Activated CD8-positive, alpha-beta memory T cell treated with anti-CD3 and anti-CD28 coated beads, Interleukin-2, amount 50 U/mL, for 1 hour (primary cell): ENCODE data around the gene COPG2.

ENCODE experiments used
- DNase-seq: peaks from one replicate; pipeline ENCODE4 v3.0.0-alpha.2; 2020; ENCODE audit errors: extremely low read depth

Gene COPG2

GRCh38 chr7:130473876-130474275 lies 194.7 kb downstream of the COPG2 start:
- no peak for DNase-seq

- no peak for DNase-seq
These were observed 195.3 kb downstream of the COPG2 start for GRCh38 chr7:130473289-130473688.

- no peak for DNase-seq
These were observed 196.6 kb downstream of the COPG2 start for GRCh38 chr7:130471974-130472373.

GRCh38 chr7:130468612-130469011 lies 199.9 kb downstream of the COPG2 start:
- no peak for DNase-seq

- no peak for DNase-seq
These were observed 204.8 kb downstream of the COPG2 start for GRCh38 chr7:130463553-130464434.

- no peak for DNase-seq
These were observed 207.3 kb downstream of the COPG2 start for GRCh38 chr7:130461272-130461671.

GRCh38 chr7:130458257-130458656 lies 210.3 kb downstream of the COPG2 start:
- no peak for DNase-seq
